Measurements from ENCODE around the gene YTHDF1.

Gene YTHDF1

DNA sequence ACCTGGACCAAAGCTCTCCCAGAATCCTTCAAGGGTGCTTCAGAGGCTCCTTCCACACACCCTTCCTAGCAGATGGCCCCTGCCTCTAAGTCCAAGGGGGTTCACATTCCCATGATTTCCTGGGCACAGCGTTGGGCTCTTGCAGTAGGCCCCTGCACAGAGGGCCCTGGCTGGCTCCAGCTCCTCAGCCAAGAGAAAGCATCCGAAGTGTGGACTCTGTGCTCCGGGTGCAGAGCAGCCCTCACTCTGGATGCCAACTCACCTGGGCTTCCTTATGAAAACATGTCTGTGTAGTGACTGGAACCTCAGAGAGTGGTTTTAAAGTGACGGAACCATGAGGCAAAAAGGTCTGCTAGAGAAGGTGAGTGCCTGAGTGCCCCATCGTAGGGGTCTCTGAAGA is 11.6 kb downstream of the YTHDF1 start:
- 97% methylated on average over 5 of the region's 5 CpGs for WGBS
- Histone ChIP-seq H3K14ac (ENCODE audit: low read length in 2 of 2) (no peak overlapping the region), H3K9me3 (ENCODE audit: control insufficient read depth, low read length) (no peaks in the 10 kb centered on the region)

DNA sequence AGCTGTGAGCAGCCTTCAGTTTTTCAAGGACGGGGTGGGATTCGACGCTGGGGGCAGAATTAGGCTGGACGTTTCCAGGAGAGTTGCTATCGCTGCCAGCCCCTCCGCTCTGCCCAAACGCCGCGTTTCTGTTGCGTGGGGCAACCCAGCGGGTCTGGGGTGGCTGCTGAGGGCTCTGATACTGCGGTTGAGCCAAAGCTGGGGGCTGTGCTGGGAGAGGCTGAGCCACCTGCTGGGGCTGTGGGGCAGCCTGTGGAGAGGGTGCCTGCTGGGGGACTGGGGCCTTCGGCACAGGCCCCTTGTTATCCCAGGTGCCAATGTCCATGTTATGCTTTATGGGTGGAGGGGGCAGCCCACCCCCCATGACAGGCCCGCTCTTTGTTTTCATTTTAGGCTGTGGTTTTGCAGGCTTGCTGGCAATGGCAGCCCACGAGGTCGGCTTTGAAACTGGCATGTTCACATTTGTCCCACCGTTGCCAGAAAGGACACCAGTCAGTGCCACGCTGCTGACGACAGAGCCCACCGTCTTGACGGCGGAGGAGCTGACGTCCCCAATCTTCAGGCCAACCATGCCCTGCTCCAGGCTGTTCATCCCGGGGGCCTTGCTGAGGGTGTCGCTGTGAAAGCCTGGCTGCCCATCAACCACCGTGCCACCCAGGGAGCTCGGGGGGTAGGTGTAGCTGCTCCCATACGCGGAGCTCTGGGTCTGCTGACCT is 13.0 kb downstream of the YTHDF1 start:
- Histone ChIP-seq H3K36me3 (ENCODE audit: control insufficient read depth in 1 of 2, insufficient read depth in 2 of 2, low read depth in 1 of 2, low read length in 2 of 2) (peaks cover 63 to 65% of the 10 kb centered on the region in 2 experiments), H4K91ac (ENCODE audit: low read length) (no peak overlapping the region), H3K23ac (ENCODE audit: low read length in 2 of 2) (no peak overlapping the region), H3K9me3 (ENCODE audit: control insufficient read depth, low read length) (no peaks in the 10 kb centered on the region), H3K18ac (ENCODE audit: low read depth in 1 of 2, low read length in 2 of 2) (no peak overlapping the region), H3K27me3 (ENCODE audit: control insufficient read depth in 1 of 2, insufficient read depth in 1 of 2, low read length in 2 of 2) (no peaks in the 10 kb centered on the region), H2BK15ac (ENCODE audit: low read depth, poor library complexity, severe bottlenecking) (no peak overlapping the region), H3K4ac (ENCODE audit: low read depth in 1 of 2, low read length in 2 of 2) (no peak overlapping the region), H3K14ac (ENCODE audit: low read length in 2 of 2) (no peak overlapping the region), H2AFZ (ENCODE audit: low read depth, low read length) (no peak overlapping the region), H2BK12ac (ENCODE audit: low read length in 2 of 2) (no peak overlapping the region), H4K8ac (ENCODE audit: low read length) (no peak overlapping the region), H2BK5ac (ENCODE audit: low read depth, low read length, poor library complexity, severe bottlenecking) (no peak overlapping the region), H2BK120ac (ENCODE audit: low read depth, low read length) (no peak overlapping the region), H3K9ac (ENCODE audit: low read length) (no peak overlapping the region), H3K4me2 (ENCODE audit: low read length, poor library complexity, severe bottlenecking) (no peak overlapping the region), H3K4me1 (ENCODE audit: control insufficient read depth, insufficient read depth, low read depth, low read length) (peaks cover 19% of the 10 kb centered on the region), H3K4me3 (ENCODE audit: insufficient read depth in 1 of 2, low read depth in 1 of 2, low read length in 2 of 2) (no peak overlapping the region), H2AK5ac (ENCODE audit: low read length, severe bottlenecking) (no peak overlapping the region), H3K79me1 (replicated peaks; ENCODE audit: low read length, poor library complexity, severe bottlenecking) (peaks cover 28% of the 10 kb centered on the region), H3K27ac (ENCODE audit: low read length, poor library complexity, severe bottlenecking) (no peak overlapping the region)
- no peak for DNase-seq
- 97% methylated on average over 29 of the region's 29 CpGs for WGBS

More for the DNA sequence above, 11.6 kb downstream of the YTHDF1 start:
- H3K4me3 ChIP-seq (ENCODE audit: insufficient read depth in 1 of 2, low read depth in 1 of 2, low read length in 2 of 2) = no peak overlapping the region
- H3K4me2 ChIP-seq (ENCODE audit: low read length, poor library complexity, severe bottlenecking) = no peak overlapping the region
- no peak overlapping the region for H2AK5ac ChIP-seq (ENCODE audit: low read length, severe bottlenecking)
- H3K23ac ChIP-seq (ENCODE audit: low read length in 2 of 2) = no peak overlapping the region
- no peak overlapping the region for H2BK5ac ChIP-seq (ENCODE audit: low read depth, low read length, poor library complexity, severe bottlenecking)
- no peak overlapping the region for H2AFZ ChIP-seq (ENCODE audit: low read depth, low read length)
- no peak overlapping the region for H4K8ac ChIP-seq (ENCODE audit: low read length)
- peaks cover 23% of the 10 kb centered on the region for H3K4me1 ChIP-seq (ENCODE audit: control insufficient read depth, insufficient read depth, low read depth, low read length)
- H2BK120ac ChIP-seq (ENCODE audit: low read depth, low read length) = no peak overlapping the region
- peaks cover 28% of the 10 kb centered on the region for H3K79me1 ChIP-seq (replicated peaks; ENCODE audit: low read length, poor library complexity, severe bottlenecking)
- H3K27me3 ChIP-seq (ENCODE audit: control insufficient read depth in 1 of 2, insufficient read depth in 1 of 2, low read length in 2 of 2) = no peaks in the 10 kb centered on the region
- no peak overlapping the region for H2BK12ac ChIP-seq (ENCODE audit: low read length in 2 of 2)
- H3K18ac ChIP-seq (ENCODE audit: low read depth in 1 of 2, low read length in 2 of 2) = no peak overlapping the region
- no peak overlapping the region for H3K4ac ChIP-seq (ENCODE audit: low read depth in 1 of 2, low read length in 2 of 2)
- peaks cover 67 to 78% of the 10 kb centered on the region in 2 experiments for H3K36me3 ChIP-seq (ENCODE audit: control insufficient read depth in 1 of 2, insufficient read depth in 2 of 2, low read depth in 1 of 2, low read length in 2 of 2)
- DNase-seq = no peak
- no peak overlapping the region for H3K27ac ChIP-seq (ENCODE audit: low read length, poor library complexity, severe bottlenecking)
- no peak overlapping the region for H3K9ac ChIP-seq (ENCODE audit: low read length)
- no peak overlapping the region for H2BK15ac ChIP-seq (ENCODE audit: low read depth, poor library complexity, severe bottlenecking)
- H4K91ac ChIP-seq (ENCODE audit: low read length) = no peak overlapping the region

DNA sequence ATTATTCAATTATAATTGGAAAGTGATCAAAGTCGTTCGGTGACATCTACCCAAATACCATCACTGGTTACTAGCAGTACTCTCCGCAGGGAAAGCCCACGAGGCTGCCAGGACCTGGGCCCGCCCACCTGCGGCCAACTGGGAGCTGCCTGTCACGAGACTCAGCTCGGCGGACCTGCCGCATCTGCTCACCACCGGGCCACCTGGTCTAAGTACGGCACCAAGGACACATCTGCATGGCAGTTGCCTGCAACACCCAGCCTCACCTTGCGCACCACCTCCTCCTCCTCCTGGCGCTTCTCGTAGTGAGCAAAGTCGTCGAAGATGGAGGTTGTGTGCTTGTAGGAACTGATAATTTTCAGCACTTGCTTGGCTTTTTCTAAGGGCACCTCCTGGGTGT is 13.9 kb downstream of the YTHDF1 start:
- no peaks in the 10 kb centered on the region for H3K9me3 ChIP-seq (ENCODE audit: control insufficient read depth, low read length)
- H2BK5ac ChIP-seq (ENCODE audit: low read depth, low read length, poor library complexity, severe bottlenecking) = no peak overlapping the region
- H3K9ac ChIP-seq (ENCODE audit: low read length) = no peak overlapping the region
- H3K4me1 ChIP-seq (ENCODE audit: control insufficient read depth, insufficient read depth, low read depth, low read length) = peaks cover 21% of the 10 kb centered on the region
- H3K27ac ChIP-seq (ENCODE audit: low read length, poor library complexity, severe bottlenecking) = no peak overlapping the region
- H2AFZ ChIP-seq (ENCODE audit: low read depth, low read length) = no peak overlapping the region
- H3K27me3 ChIP-seq (ENCODE audit: control insufficient read depth in 1 of 2, insufficient read depth in 1 of 2, low read length in 2 of 2) = no peaks in the 10 kb centered on the region
- no peak overlapping the region for H4K91ac ChIP-seq (ENCODE audit: low read length)
- peaks cover 64 to 66% of the 10 kb centered on the region in 2 experiments for H3K36me3 ChIP-seq (ENCODE audit: control insufficient read depth in 1 of 2, insufficient read depth in 2 of 2, low read depth in 1 of 2, low read length in 2 of 2)
- no peak overlapping the region for H3K18ac ChIP-seq (ENCODE audit: low read depth in 1 of 2, low read length in 2 of 2)
- no peak overlapping the region for H3K4me3 ChIP-seq (ENCODE audit: insufficient read depth in 1 of 2, low read depth in 1 of 2, low read length in 2 of 2)
- H3K4me2 ChIP-seq (ENCODE audit: low read length, poor library complexity, severe bottlenecking) = no peak overlapping the region
- H3K14ac ChIP-seq (ENCODE audit: low read length in 2 of 2) = no peak overlapping the region
- no peak overlapping the region for H2BK15ac ChIP-seq (ENCODE audit: low read depth, poor library complexity, severe bottlenecking)
- H3K79me1 ChIP-seq (replicated peaks; ENCODE audit: low read length, poor library complexity, severe bottlenecking) = peaks cover 31% of the 10 kb centered on the region
- H3K4ac ChIP-seq (ENCODE audit: low read depth in 1 of 2, low read length in 2 of 2) = no peak overlapping the region
- H2AK5ac ChIP-seq (ENCODE audit: low read length, severe bottlenecking) = no peak overlapping the region
- H2BK12ac ChIP-seq (ENCODE audit: low read length in 2 of 2) = no peak overlapping the region
- H3K23ac ChIP-seq (ENCODE audit: low read length in 2 of 2) = no peak overlapping the region
- DNase-seq = no peak
- H2BK120ac ChIP-seq (ENCODE audit: low read depth, low read length) = no peak overlapping the region
- WGBS = over 99% methylated on average over 17 of the region's 17 CpGs
- H4K8ac ChIP-seq (ENCODE audit: low read length) = no peak overlapping the region

DNA sequence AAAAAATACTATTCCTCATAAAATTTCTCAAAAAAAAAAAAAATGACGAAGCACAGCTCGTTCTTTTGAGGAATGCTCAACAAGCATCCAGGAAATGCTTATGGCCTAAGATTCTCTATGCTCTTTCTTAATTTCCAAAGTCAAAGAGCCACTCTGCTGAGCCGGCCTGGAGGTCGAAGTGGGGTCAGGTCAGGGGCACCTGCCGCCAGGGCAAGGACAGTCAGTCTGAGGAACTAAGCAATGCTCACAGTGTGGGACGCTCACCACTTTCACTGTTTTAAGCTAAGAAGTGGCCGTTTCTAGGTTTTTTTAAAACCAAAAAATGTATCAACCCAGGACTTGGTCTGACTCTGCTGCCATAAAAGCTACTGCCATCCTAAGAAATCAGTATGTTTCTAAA is 17.3 kb downstream of the YTHDF1 start:
- no peak overlapping the region for H4K8ac ChIP-seq (ENCODE audit: low read length)
- H2BK12ac ChIP-seq (ENCODE audit: low read length in 2 of 2) = no peak overlapping the region
- 95% methylated on average over 7 of the region's 7 CpGs for WGBS
- H3K4ac ChIP-seq (ENCODE audit: low read depth in 1 of 2, low read length in 2 of 2) = no peak overlapping the region
- no peak overlapping the region for H2BK15ac ChIP-seq (ENCODE audit: low read depth, poor library complexity, severe bottlenecking)
- no peak overlapping the region for H2BK5ac ChIP-seq (ENCODE audit: low read depth, low read length, poor library complexity, severe bottlenecking)
- peaks cover 30% of the 10 kb centered on the region for H3K4me1 ChIP-seq (ENCODE audit: control insufficient read depth, insufficient read depth, low read depth, low read length)
- no peak overlapping the region for H2AFZ ChIP-seq (ENCODE audit: low read depth, low read length)
- H4K91ac ChIP-seq (ENCODE audit: low read length) = no peak overlapping the region
- no peak overlapping the region for H3K14ac ChIP-seq (ENCODE audit: low read length in 2 of 2)
- H3K23ac ChIP-seq (ENCODE audit: low read length in 2 of 2) = no peak overlapping the region
- no peak overlapping the region for H3K4me3 ChIP-seq (ENCODE audit: insufficient read depth in 1 of 2, low read depth in 1 of 2, low read length in 2 of 2)
- H3K27me3 ChIP-seq (ENCODE audit: control insufficient read depth in 1 of 2, insufficient read depth in 1 of 2, low read length in 2 of 2) = no peaks in the 10 kb centered on the region
- no peak overlapping the region for H3K4me2 ChIP-seq (ENCODE audit: low read length, poor library complexity, severe bottlenecking)
- peaks cover 52 to 55% of the 10 kb centered on the region in 2 experiments for H3K36me3 ChIP-seq (ENCODE audit: control insufficient read depth in 1 of 2, insufficient read depth in 2 of 2, low read depth in 1 of 2, low read length in 2 of 2)
- H3K27ac ChIP-seq (ENCODE audit: low read length, poor library complexity, severe bottlenecking) = no peak overlapping the region
- H3K79me1 ChIP-seq (replicated peaks; ENCODE audit: low read length, poor library complexity, severe bottlenecking) = peaks cover 29% of the 10 kb centered on the region
- H2BK120ac ChIP-seq (ENCODE audit: low read depth, low read length) = no peak overlapping the region
- H3K18ac ChIP-seq (ENCODE audit: low read depth in 1 of 2, low read length in 2 of 2) = no peak overlapping the region
- no peaks in the 10 kb centered on the region for H3K9me3 ChIP-seq (ENCODE audit: control insufficient read depth, low read length)
- no peak overlapping the region for H3K9ac ChIP-seq (ENCODE audit: low read length)
- no peak for DNase-seq
- no peak overlapping the region for H2AK5ac ChIP-seq (ENCODE audit: low read length, severe bottlenecking)

Data from mesenchymal stem cell (in vitro differentiated cells and primary cell).